DOHH2 (cell line): ENCODE measurements around the gene ISG15.
"Not testable (repeated sequence)": the region's sequence is repeated elsewhere in the genome, so short reads cannot be mapped to it uniquely, and the experiment has no call there.

Source experiments
- EZH2phosphoT487 ChIP-seq: fragments of 200-600 bp; sonication (generic); IDR thresholded peaks from 2 replicates; pipeline ENCODE4 v1.6.1; 2017; ENCODE audit warnings: borderline replicate concordance, mild to moderate bottlenecking, antibody characterized with exemption, low read length, moderate library complexity, mixed read lengths
- TF ChIP-seq, protein P1 (sequence below): fragments of 200-600 bp; sonication (generic); IDR thresholded peaks from one replicate; pipeline ENCODE4 v1.5.1; 2014; ENCODE audit warnings: antibody characterized with exemption, mild to moderate bottlenecking, low read depth, low read length; ENCODE audit not compliant: poor library complexity, severe bottlenecking

DNA sequence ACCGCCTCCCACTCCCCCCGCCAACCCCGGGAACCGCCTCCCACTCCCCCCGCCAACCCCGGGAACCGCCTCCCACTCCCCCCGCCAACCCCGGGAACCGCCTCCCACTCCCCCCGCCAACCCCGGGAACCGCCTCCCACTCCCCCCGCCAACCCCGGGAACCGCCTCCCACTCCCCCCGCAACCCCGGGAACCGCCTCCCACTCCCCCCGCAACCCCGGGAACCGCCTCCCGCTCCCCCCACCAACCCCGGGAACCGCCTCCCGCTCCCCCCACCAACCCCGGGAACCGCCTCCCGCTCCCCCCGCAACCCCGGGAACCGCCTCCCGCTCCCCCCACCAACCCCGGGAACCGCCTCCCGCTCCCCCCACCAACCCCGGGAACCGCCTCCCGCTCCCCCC lies 36.5 kb upstream of the ISG15 start:
- TF ChIP-seq, protein P1, sequence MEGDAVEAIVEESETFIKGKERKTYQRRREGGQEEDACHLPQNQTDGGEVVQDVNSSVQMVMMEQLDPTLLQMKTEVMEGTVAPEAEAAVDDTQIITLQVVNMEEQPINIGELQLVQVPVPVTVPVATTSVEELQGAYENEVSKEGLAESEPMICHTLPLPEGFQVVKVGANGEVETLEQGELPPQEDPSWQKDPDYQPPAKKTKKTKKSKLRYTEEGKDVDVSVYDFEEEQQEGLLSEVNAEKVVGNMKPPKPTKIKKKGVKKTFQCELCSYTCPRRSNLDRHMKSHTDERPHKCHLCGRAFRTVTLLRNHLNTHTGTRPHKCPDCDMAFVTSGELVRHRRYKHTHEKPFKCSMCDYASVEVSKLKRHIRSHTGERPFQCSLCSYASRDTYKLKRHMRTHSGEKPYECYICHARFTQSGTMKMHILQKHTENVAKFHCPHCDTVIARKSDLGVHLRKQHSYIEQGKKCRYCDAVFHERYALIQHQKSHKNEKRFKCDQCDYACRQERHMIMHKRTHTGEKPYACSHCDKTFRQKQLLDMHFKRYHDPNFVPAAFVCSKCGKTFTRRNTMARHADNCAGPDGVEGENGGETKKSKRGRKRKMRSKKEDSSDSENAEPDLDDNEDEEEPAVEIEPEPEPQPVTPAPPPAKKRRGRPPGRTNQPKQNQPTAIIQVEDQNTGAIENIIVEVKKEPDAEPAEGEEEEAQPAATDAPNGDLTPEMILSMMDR = not testable (repeated sequence)
- TF ChIP-seq EZH2phosphoT487 = not testable (repeated sequence)
